NCI-H1092 treated with DMSO at 0.1 percent for 48 hours (cell line): Measurements from ENCODE around the gene ARHGAP9.

Experiments used
- DNase-seq: peaks from one replicate; lab custom pipeline; 2025; lab: John Stamatoyannopoulos, UW

The ARHGAP9 gene

DNA sequence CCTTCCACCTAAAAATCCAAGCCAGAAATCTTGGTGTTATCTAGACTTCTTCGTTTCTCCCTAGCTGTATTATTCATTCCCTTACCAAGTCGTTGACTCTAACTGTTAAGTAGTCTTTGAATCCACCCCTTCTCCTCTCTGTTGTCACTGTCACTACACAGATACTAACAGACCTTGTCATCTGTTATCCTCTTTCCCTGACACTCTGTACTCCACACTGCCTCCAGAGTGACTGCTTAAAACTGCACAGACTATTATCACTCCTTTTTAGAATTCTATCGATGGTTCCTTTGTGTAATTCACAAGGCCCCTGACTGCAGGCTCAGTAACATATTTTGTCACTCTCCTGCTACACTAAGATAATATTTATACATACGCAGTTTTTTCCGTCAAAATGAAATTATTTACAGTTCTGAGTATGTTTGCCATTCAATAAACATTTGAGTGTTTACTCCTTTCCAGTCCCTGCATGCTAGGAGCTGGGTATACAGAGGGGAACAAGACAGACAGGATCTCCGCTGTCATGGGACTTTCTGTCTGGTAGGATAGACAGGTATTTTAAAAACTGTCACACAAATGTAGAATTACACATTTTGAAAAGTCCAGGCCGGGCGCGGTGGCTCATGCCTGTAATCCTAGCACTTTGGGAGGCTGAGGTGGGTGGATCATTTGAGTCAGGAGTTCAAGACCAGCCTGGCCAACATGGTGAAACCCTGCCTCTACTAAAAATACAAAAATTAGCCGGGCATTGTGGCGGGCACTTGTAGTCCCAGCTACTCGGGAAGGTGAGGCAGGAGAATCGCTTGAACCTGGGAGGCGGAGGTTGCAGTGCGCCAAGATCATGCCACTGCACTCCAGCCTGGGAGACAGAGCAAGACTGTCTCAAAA is 12.0 kb upstream of the ARHGAP9 start:
- no peak for DNase-seq

DNA sequence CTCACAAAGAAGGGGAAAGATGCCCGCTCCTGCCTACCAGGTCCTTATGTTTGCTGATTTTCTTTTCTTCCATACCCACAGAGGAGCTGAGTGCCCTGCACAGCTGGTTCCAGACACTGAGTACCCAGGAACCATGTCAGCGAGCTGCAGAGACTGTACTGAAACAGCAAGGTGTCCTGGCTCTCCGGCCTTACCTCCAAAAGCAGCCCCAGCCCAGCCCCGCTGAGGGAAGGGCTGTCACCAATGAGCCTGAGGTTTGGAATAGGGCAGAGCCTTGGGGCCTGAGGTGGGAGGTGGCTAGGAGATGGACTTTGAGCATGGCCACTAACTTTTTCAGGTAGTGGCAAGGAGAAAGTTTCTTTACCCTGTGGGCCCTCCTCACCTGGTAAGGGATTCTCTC is 10.5 kb upstream of the ARHGAP9 start:
- no peak for DNase-seq

DNA sequence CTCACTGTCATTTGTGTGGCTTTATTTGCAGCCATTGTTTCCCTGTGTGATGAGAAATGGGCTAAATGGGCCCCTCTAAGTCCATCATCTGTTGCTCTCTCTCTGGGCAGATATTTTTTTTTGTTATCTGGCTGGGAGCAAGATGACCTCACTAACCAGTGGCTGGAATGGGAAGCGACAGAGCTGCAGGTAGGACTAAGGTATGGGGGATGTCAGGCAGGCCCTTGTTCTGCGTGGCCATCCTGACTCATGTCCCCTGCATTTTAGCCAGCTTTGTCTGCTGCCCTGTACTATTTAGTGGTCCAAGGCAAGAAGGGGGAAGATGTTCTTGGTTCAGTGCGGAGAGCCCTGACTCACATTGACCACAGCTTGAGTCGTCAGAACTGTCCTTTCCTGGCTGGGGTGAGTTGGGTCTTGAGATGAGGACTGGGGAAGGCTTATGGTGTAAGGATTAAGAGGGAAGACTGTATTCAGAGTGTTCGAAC is 9.5 kb upstream of the ARHGAP9 start:
- no peak for DNase-seq

DNA sequence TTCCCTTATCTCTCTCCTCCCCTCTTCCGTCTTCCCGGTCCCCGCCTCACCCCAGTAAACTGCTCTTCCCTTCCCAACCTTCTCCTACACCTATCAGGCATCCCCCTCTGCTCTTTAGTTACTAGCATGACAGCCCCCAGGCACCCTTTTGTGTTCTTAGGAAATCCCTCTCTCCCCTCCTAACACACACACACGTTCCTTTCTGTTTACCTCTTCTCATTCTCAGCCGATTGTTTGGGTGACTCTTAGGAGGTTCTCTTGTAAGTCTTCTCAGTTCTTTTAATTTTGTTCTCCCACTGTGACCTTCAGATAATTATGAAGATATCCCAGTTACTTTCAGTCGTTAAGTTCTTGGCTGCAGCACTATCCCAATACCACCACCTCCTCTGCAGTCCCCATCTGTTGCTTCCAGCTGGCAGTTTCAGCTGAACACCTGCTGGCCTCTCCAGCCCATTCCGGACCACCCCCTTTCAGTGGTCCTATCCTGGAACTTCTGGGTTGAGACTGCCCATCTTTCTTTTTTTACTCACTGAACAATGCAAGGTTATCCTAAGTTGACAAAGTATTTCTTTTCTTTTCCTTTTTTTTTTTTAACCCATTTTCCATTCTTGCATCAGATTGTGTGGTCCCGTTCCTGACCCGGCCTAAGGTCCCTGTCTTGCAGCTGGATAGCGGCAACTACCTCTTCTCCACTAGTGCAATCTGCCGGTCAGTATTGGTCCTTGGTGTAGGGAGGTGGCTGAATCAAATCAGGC is 8.9 kb upstream of the ARHGAP9 start:
- DNase-seq: no peak

DNA sequence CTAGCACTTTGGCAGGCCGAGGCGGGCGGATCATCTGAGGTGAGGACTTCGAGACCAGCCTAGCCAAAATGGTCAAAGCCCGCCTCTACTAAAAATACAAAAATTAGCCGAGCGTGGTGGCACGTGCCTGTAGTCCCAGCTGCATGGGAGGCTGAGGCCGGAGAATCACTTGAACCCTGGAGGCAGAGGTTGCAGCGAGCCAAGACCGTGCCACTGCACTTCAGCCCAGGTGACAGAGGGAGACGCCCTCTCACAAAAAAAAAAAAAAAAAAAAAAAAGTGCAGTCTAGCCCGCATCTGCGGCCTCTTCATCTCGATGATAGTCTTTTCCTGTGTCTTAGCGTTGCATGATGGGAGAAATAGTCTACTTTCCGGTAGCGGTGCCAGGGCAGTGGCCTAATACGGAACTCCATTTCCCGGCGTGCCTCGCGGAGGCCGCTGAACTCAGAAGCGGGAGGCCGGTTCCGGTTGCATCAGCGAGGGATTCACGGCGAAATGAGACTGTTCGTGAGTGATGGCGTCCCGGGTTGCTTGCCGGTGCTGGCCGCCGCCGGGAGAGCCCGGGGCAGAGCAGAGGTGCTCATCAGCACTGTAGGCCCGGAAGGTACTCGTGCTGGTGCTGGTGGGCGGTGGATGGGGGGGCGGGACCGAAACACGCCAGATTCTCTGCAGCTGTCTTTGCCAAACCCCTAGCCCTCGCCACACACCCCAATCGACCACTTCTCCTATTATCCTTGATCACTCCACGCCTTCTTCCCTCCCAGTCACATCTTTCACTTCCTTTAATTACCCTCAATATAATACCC is 8.1 kb upstream of the ARHGAP9 start, which contains the start of gene MARS1:
Gene MARS1 (plus strand): TSS at position 472 of the 805 bp plus-strand sequence. CDS start 23 bp downstream, at position 495.
- DNase-seq: peak; percentile 93

DNA sequence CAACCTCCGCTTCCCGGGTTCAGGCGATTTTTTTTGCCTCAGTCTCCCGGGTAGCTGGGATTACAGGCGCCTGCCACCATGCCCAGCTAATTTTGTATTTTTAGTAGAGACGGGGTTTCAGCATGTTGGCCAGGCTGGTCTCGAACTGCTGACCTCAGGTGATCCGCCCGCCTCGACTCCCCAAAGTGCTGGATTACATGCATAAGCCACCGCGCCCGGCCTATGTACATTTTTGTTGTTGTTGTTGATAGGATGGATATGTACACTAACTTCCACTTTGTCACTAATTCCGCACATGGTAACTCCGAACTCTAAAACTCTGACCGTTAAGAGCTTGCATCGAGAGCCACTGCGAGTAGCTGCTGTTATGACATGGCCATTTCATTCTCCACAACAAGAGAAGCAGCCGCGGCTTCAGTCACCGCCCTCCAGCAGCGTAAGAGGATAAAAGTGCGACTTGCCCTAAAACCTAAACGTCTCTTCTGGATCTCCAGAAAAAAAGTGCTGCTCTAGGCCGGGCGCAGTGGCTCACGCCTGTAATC is 7.5 kb upstream of the ARHGAP9 start:
- no peak for DNase-seq

DNA sequence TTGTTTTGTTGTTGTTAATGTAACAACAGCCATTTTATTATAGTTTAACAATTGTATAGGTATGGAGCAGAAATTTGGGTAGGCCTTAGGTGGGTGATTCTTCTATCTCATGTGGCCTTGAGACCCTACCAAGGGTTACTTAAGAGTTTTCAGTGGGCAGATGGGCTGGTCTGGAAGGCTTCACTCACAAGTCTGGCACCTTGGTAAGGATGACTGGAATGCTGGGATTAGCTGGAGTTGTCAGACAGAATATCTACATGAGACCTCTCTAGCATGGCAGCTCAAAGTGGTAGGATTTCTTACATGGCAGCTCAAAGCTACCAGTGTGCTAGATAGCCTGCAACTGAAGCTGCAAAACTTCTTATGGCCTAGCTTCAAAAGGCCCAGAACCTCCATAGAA is 6.0 kb upstream of the ARHGAP9 start:
- no peak for DNase-seq

DNA sequence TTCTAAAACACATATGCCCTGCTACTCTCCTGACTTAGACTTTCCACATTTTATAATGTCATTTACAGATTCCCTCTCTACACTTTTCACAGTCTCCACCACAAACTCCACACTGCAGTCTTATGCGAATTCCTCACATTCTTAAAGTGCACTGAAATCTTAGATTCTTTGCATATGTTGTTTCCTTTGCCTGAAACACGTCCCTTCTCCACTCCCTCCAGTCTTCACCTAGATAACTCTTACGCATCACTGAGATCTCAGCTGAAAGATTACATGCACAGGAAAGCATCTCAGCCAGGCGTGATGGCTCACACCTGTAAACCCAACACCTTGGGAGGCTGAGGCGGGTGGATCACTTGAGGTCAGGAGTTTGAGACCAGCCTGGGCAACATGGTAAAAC is 3.8 kb upstream of the ARHGAP9 start:
- DNase-seq: no peak

DNA sequence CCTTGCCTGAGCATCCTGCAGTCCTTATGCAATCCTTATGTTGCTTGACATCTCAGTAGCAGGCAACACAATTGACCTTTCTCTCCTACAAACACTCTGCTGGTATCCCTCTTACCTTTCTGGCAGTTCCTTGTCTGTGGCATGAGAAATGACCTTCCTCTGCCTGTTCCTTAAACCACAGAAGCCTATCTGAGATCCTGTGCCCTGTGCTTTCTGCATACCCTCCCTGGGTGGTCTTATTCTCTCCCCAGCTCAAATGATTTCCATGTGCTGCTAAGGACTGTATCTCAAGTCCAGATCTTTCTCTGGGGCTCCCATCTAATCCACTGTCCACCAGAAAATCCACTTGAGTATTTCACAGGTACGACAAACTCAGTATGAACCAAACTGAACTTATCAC is 2.0 kb upstream of the ARHGAP9 start:
- DNase-seq: no peak

DNA sequence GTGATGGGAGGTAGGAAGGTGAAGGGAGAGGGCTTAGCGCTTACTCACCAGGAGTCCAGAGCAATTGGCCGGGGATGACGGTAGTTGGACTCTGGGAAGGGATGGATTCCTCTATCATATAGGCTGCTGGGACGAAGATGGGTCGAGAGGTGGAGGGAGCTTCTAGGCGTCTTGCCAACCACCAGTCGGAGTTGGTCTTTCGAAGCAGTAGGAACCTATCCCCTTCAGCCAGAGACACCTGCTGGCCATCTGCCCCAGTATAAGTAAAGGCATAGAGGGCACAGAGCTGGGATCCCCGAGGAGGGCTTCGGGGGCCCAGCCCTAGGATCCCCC is 657 bp downstream of the ARHGAP9 start:
- no peak for DNase-seq

DNA sequence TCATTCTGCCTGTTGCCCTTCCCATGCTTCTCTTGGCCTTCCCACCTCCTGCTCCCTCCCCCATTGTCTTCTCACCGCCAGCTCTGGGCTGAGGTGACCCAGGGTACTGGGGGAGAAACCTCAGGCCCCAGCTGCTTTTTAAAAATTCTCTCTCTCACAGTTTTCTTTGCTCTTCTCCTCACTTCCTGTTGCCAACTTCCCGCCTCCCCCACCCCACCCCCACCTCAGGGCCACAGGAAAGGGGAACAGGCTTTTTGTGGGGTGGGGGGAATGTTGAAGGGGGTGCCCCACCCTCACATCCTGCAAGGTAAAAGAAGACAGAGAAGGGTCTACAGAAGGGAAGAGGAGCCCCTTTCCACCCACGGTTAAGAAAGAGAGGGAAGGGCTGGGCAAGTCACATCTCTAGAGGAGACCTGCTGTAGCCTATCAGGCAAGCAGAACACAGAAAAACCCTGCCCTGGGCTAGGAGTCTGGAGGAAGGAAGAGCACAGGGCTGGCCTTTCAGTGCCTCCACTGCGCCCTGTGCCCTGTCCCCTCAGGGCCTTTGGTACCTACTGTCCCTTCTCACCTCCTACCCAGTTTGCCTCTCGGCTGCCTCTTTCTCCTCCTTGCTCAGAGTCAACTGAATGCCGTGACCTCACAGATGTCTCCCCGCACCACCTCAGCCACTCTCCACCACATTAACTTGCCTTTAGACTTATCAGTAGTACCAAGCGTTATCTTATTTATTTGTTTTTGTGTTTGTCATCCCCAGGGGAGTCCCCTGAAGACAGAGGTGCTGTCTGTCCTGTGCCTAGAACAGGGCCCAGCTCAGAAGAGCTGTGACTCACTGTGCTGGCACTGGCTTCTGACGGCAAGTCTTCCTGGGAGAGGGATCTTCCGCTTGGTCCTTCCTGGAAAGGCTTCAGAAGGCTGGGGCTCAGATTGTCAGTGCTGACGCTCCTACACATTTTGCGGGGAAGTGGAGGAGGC is 1.7 kb downstream of the ARHGAP9 start:
- no peak for DNase-seq

DNA sequence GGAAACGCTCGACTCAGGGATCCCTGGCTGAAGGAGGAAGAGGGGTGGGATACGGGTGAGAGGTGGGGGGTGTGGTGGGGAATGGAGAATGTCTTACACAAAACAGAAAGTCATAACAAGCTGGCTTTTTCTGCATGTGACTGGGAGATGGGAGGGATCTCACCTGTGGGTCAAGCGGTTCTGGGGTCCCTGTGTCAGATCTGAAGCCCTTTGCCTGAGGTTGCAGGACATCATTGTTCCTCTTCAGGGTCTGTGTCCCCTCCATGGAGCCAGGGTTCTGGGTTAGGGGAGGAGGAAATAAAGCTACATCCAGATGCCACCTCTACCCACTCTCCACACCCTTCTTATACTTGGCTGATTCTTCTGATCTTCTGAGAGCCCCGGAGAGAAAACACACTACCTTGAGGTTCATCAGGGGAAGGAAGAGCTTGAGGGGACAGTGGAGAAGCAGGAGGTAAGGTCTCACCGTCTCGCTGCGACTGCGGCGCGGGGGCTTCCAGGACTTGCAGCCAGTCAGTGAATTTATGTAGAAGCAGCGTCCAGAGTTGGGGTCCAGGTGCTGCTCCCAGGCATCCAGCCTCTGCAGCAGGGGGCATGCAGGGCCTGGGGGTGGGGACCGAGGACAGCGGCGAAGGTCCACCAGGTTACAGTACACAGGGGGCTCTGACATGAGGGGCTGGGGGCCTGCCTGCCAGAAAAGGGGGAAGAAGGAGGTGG is 2.5 kb downstream of the ARHGAP9 start:
- no peak for DNase-seq

DNA sequence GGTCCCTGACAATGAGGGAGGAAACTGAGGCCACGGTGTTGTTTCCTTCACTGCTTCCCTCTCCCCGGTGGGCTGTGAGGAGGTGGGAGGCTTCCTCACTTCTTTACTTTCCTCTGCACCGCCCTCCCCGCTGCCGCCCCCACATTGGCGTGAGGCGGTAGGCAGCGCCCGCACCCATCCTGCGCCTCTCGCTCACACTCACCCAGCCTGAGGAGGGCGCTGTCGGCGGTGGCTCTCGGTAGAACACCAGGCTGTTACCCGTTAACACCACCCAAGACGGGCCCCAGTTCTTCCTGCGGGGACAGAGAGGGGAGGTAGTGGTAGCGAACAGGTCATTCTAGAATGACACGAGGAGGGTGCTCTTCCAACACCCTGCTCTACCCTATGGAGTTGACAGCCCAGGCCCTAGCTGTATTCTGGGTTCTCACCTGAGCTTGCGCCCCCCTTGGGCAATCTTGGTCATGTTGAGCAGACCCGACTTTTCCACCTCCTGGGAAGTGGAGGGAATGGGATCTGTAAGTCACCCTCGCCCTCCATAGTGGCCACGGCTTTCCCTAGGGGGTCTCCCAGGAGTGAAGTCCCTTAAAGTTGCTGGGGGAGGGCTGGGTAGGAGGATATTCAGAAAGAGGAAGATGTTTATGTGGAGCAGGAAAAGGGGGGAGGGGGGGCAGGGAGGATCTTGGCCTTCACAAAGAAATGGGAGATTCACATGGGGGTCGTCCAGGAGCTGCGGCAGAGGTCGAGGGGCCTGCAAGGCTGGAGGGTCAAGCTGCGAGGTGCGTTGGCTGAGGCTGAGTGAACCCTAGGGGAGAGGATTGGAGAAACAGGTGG is 3.3 kb downstream of the ARHGAP9 start:
- no peak for DNase-seq

DNA sequence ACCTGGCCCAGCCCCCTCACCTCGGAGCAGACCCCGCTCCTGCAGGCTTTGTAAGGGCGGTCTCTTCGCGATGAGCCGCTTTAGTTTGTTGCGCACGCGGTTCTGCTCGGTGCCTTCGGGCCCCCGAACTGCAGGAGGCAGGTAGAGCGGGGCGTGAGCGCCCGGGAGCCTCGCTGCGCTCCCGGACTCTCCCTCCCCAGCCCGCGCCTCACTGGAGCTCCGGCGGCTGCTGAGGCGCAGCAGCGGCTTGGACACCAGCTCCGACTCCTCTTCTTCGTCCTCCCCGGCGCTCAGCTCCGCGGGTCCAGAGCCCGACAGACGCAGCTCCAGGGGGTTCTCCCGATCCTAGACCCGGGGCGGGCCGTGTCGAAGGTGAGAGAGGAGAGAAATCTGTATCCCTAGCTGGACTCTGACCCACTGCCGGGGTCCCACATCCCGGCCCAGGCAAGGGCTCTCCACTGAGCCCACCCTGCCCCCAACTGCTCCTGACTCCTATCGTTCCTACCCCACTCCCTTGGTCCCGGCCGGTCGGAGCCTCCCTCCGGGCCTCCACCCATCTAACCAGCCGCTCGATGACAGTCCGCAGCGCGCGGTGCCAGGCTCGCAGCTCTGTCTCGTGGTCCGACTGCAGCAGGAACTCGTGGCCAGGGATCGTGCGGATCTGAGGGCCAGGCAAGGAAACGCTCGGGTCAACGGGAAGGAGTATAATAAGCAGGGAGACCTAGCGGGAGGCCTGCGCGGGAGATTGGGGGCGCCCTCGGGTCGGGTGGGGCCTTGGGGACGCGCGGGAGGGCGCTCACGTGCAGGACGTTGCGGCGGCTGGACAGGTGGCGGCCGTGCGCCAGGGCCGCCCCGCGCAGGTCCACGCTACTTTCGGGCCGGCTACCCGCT is 4.2 kb downstream of the ARHGAP9 start:
- no peak for DNase-seq

DNA sequence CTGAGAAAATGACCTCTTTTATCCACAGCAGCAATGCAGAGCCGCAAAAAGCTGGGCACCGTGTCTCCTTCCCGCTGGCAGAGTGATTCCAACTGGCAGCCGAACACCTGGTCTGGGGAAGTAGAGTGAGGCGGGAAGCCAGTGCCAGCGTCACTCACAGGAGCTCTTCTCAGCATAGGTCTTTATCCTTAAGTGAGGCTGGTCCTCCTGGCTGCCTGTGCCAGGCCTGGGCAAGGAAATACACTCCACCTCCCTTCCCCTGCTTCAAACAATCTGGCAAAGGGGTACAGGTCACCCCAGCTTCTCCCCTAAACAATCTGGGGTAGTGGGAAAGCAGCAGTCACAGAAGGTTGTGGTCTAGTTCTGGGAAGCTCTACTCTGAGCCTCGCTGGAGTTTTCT is 4.8 kb downstream of the ARHGAP9 start:
- DNase-seq: peak; percentile 8

DNA sequence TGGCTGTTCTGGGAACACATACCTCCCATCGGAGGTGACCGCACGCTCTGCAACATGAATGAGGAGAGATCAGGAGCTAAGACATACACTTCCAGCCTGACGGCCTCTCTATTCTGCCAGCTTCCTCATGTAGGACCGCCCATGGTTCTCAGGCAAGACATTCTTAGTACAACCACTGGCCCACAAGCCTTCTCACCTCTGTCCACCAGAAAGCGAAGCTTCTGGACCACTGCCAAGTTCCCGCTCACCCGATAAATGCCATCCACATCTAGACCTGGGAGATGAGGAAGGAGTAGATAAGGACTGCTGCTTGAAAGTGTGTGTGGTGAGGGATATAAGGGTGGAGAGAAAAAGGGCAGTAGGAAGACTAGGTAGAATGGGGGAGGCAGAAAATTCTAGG is 5.2 kb downstream of the ARHGAP9 start:
- DNase-seq: no peak

DNA sequence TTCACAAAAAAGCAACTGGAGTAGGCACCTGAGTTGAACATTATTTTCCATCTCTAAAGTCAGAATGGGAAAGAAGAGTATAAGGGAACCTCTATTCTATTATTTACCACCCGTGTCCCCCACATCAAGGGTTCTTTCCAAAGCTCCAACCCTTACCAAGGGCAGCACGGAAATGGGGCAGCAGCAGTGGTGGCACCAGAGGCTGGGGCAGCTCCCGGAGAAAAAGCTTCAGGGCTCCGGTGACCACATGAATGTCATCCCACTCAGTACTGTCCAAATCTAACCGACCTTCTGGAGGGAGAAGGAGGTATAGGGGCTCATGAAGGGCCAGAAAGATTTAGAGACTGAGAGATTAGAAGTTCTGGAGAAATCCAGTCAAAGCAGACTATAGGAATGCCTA is 5.8 kb downstream of the ARHGAP9 start:
- no peak for DNase-seq

DNA sequence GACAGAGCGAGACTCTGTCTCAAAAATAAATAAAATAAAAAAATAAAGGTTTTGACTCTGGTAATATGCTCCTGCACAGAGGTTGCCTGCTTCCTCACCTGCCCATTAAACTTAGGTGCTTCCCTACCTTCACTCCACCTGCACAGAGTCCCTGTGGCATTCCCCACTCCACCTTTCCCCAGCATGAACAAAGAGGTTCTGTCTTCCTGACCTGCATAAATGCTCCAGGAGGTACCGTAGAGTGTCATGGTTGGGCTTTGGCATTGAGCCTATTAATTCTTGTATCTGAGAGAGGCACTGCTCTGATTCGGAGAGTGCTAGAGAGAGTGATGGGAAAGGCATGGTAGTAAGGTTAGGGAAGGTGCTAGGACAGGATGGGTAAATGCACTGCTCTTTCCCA is 6.3 kb downstream of the ARHGAP9 start:
- DNase-seq: no peak
